ENCODE measurements around the gene FAM53B.

- no peak for TF ChIP-seq EZH2 (IDR thresholded peaks at IDR 0.05; ENCODE audit: borderline replicate concordance, low read depth, low read length, poor library complexity, severe bottlenecking)
- TF ChIP-seq CTCF (conservative IDR thresholded peaks at IDR 0.05; ENCODE audit: low read depth, low read length): no peak
These were observed 82.5 kb downstream of the FAM53B start for GRCh38 chr10:124661660-124662180.

Data from A673 (cell line).